GM21576 (cell line): ENCODE data around the gene STK35.
"Not testable (repeated sequence)": the region's sequence is repeated elsewhere in the genome, so short reads cannot be mapped to it uniquely, and the experiment has no call there.

Experiments
- ATAC-seq: cut with Tn5 transposase; IDR thresholded peaks from one replicate; pipeline ENCODE4 v1.9.1; 2021; ENCODE audit warnings: mild to moderate bottlenecking, moderate library complexity; ENCODE audit not compliant: unreplicated experiment

STK35 gene

DNA sequence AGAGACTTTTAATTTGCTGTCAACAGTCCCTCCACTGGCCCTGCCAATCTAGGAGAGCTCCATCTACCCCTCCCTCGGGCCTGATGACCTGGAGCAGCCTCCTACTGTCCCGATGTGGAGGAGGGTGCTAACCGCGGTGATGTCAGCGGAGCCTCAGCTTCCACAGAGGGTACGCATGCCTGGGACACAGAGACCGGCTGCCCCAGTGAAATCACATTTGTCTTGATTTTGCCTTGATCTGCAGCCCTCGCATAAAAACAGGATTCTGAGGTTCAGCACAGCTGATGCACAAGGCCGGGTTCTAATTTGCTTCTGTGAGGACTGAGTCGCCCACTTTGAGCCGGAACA, 77.6 kb downstream of the STK35 start:
- no peak for ATAC-seq

GRCh38 chr20:2179949-2180348, 78.3 kb downstream of the STK35 start:
- ATAC-seq, result no peak

- ATAC-seq, result no peak
These were observed 81.8 kb downstream of the STK35 start for GRCh38 chr20:2183381-2183780.

DNA sequence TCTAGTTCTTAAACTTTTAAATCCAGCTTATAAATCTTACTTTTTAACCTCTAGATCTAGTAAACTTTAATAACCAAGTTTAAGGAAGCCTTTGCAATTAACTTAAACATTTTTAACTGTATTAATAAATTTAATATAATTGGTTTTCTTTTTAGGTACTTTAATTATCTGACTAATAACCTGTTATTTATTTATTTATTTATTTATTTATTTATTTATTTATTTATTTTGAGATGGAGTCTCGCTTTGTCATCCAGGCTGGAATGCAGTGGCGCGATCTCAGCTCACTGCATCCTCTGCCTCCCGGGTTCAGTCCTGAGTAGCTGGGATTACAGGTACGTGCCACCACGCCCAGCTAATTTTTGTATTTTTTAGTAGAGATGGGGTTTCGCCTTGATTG, 83.3 kb downstream of the STK35 start:
- not testable (repeated sequence) for ATAC-seq

DNA sequence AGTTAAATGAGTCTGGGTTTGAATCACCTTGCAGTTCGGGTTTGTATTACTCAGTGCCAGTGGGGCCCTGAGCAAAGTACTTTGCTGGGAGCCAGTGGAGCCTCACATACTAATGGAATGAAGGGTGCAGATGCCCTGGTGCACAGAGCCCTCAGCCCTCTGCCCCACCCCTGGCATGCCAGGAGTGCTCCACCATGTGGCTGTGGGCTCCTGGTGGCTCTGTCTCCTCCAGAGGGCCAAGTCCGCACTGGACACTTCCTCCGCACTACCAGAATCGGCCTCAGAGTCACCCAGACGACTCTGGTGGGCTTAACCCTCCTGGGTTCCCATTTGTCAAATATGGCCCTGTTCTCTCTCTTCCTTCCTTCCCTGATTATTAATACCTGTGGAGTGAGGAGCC, 94.0 kb downstream of the STK35 start:
- no peak for ATAC-seq

- no peak for ATAC-seq
These were observed 95.5 kb downstream of the STK35 start for GRCh38 chr20:2197166-2197565.
